Thoracic aorta (tissue), 2 donors: ENCODE measurements around the gene DPP7. TPM values are rescaled to one million over a fixed set of nuclear protein-coding genes. Genes with fewer than 3 reads are reported as not detected.

Experiments
- ATAC-seq: fragments of 150-250 bp; one replicate; pipeline ENCODE4 v1.8.0; 2017; ENCODE audit warnings: low read depth; ENCODE audit not compliant: insufficient number of reproducible peaks, low FRiP score
- DNase-seq: peaks from one replicate; pipeline ENCODE4 v3.0.0-alpha.2; 2020; ENCODE audit warnings: low spot score
- H3K27ac ChIP-seq, 2 donors: fragments of 200-600 bp; sonication (generic); 1 replicate in 1 of 2; 2 replicates in 1 of 2; pipeline ENCODE4 v1.5.1; 2016; ENCODE audit warnings: mild to moderate bottlenecking in 2 of 2, moderate library complexity in 2 of 2
- H3K27me3 ChIP-seq: fragments of 200-600 bp; sonication (generic); replicated peaks from 2 replicates; pipeline ENCODE4 v1.6.0; 2016; ENCODE audit warnings: mild to moderate bottlenecking; ENCODE audit not compliant: insufficient read depth
- H3K36me3 ChIP-seq: fragments of 200-600 bp; sonication (generic); one replicate; pipeline ENCODE4 v1.5.1; 2016
- H3K4me1 ChIP-seq, 2 donors: fragments of 200-600 bp; sonication (generic); 1 replicate in 1 of 2; 2 replicates in 1 of 2; pipeline versions ENCODE4 v1.5.1 to v1.6.0; 2016; ENCODE audit warnings: low read depth in 2 of 2, mild to moderate bottlenecking in 1 of 2; ENCODE audit not compliant: control insufficient read depth in 1 of 2
- H3K4me3 ChIP-seq: fragments of 200-600 bp; sonication (generic); 2 replicates; pipeline ENCODE4 v1.5.1; 2016; ENCODE audit warnings: mild to moderate bottlenecking
- H3K9me3 ChIP-seq: fragments of 200-600 bp; sonication (generic); 2 replicates; pipeline ENCODE4 v1.5.1; 2016
- CTCF ChIP-seq: fragments of 200-600 bp; sonication (generic); IDR thresholded peaks from one replicate; pipeline ENCODE4 v1.5.1; 2019; ENCODE audit warnings: antibody characterized with exemption
- total RNA-seq, 2 donors: library from RNA; depleted of rRNA; stranded (reverse); fragments of >200 nt; gene quantifications; one replicate each; pipeline versions ENCODE4 v1.1.0 to v1.2.3, GENCODE V29; 2016

The DPP7 gene
- total RNA-seq, 2 donors from 2014 or later: 100 to 148 TPM

DNA sequence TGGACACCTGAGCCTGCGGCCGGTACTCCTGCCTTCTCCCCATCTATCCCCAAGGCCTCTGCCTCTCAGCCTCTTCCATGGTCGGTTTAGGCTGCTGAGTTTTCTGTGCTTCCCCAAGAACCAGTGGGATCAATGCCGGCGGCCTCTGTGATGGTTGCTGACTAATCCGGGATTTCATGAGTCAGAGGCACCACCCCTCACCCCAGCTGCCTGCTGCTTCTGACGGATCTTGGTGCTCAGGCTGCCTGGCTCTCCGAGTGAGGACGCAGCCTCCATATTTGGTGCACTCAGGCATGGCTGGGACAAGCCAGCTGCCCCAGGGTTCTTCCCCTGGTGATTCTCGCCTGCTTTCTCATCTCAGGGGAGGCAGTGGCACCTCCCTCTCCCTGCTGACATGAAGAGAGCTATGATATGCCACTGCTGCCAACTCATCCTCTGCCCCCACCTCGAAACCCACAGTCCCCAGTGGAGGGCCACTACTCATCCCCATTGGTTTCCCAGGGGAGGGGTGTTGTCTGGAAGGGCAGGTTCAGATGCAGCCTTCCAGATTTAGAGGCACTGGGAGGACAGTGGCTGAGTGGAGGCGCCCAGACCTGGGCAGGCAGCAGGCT is 31.0 kb downstream of the DPP7 start:
- Histone ChIP-seq H3K4me3 (no peak overlapping the region), H3K27ac (peak overlapping the region in 1 of 2 donors; percentile 61), H3K27me3 (no peaks in the 10 kb centered on the region), H3K36me3 (peaks cover 10% of the 10 kb centered on the region), H3K4me1 (peaks cover 16 to 36% of the 10 kb centered on the region in 2 donors), H3K9me3 (no peaks in the 10 kb centered on the region)
- ATAC-seq (no peak), DNase-seq (peak; percentile 47)
- no peak for TF ChIP-seq CTCF

DNA sequence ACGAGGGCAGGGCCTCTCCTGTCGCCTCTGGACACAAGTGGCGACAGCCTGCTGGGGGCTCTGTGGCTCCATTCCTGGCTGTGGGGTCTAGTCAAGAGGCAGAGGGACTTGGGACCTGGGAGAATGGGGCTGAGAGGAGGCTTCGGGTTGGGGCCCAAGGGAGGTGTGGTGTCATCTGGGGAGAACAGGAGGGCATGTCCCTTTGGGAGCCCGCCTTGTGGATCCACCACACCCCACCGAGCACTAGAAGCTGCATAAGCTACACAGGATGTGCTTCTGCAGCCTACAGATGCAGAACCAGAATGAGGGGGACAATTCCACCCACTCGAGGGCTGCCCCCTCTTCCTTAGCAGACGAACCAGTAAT is 31.6 kb downstream of the DPP7 start:
- no peak for TF ChIP-seq CTCF
- ATAC-seq (no peak), DNase-seq (no peak)
- peak overlapping the region in 1 of 2 donors; percentile 61 for H3K27ac ChIP-seq
- H3K4me3 ChIP-seq: no peak overlapping the region
- peaks cover 10% of the 10 kb centered on the region for H3K36me3 ChIP-seq
- H3K27me3 ChIP-seq: no peaks in the 10 kb centered on the region
- H3K4me1 ChIP-seq: peaks cover 20 to 42% of the 10 kb centered on the region in 2 donors
- no peaks in the 10 kb centered on the region for H3K9me3 ChIP-seq

- ATAC-seq: no peak
- no peak for DNase-seq
- H3K4me1 ChIP-seq: peaks cover 16 to 41% of the 10 kb centered on the region in 2 donors
- peaks cover 10% of the 10 kb centered on the region for H3K36me3 ChIP-seq
- no peak overlapping the region for H3K27ac ChIP-seq
- H3K27me3 ChIP-seq: no peaks in the 10 kb centered on the region
- no peak overlapping the region for H3K4me3 ChIP-seq
- no peaks in the 10 kb centered on the region for H3K9me3 ChIP-seq
- no peak for TF ChIP-seq CTCF
Measured at GRCh38 chr9:137082222-137082924, 32.2 kb downstream of the DPP7 start.

- Histone ChIP-seq H3K27ac (no peak overlapping the region), H3K4me3 (no peak overlapping the region), H3K4me1 (peaks cover 13 to 34% of the 10 kb centered on the region in 2 donors), H3K27me3 (no peaks in the 10 kb centered on the region), H3K9me3 (no peaks in the 10 kb centered on the region), H3K36me3 (peaks cover 10% of the 10 kb centered on the region)
- DNase-seq: no peak
- no peak for TF ChIP-seq CTCF
- no peak for ATAC-seq
Measured at GRCh38 chr9:137080260-137081122, 34.0 kb downstream of the DPP7 start.

DNA sequence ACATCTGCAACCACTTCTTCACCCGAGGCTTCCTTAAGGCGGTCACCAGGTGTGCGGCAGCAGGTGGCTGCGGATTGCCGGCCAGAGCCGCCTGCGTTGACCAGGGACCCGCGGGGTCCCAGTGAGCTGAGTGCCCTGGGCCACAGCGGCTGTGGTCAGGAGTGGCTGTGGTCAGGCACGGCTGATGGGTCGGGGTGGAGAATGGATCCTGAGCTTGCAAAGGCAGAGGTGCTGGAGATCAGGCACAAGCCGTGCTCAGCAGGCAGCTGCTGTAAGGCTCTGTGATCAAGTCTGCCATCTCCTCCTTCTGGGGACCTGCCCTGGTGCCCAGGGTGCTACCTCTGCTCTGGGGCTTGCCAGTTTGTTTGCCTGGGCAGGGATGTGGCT is 35.1 kb downstream of the DPP7 start:
- Histone ChIP-seq H3K27me3 (no peaks in the 10 kb centered on the region), H3K36me3 (peaks cover 10% of the 10 kb centered on the region), H3K4me1 (peaks cover 11 to 30% of the 10 kb centered on the region in 2 donors), H3K4me3 (no peak overlapping the region), H3K9me3 (no peaks in the 10 kb centered on the region), H3K27ac (no peak overlapping the region)
- TF ChIP-seq CTCF: no peak
- DNase-seq (no peak), ATAC-seq (no peak)
